ENCODE data around the gene UGT1A8. TPM values are rescaled to one million over a fixed set of nuclear protein-coding genes. Genes with fewer than 3 reads are reported as not detected.
"Not testable (repeated sequence)": the region's sequence is repeated elsewhere in the genome, so short reads cannot be mapped to it uniquely, and the experiment has no call there.

Gene UGT1A8
- polyA plus RNA-seq, 4 donors, result 0.07 to 13.6 (median 4.9) TPM

GRCh38 chr2:233646033-233646432 is 28.6 kb downstream of the UGT1A8 start:
- peaks cover 5 to 16% of the 10 kb centered on the region in 2 donors for H3K9me3 ChIP-seq (ENCODE audit: control insufficient read depth in 2 of 2, insufficient read depth in 1 of 2, low read depth in 1 of 2, low read length in 1 of 2)
- not testable (repeated sequence) for DNase-seq; FAIRE-seq; H3K27me3 ChIP-seq (ENCODE audit: control insufficient read depth in 3 of 3, insufficient read depth in 3 of 3, low read length in 3 of 3); H3K4me1 ChIP-seq (ENCODE audit: control insufficient read depth in 3 of 3, insufficient read depth in 2 of 3, low read depth in 1 of 3, low read length in 2 of 3); H3K4me3 ChIP-seq (ENCODE audit: low read depth in 1 of 3, low read length in 3 of 3); H3K36me3 ChIP-seq (ENCODE audit: control insufficient read depth in 3 of 3, insufficient read depth in 2 of 3, low read depth in 1 of 3, low read length in 3 of 3); H3K27ac ChIP-seq (ENCODE audit: low read depth in 1 of 3, low read length in 2 of 3)
- 90 to 97% (median 91%) methylated on average over 3 of the region's 3 CpGs for WGBS, 3 donors

DNA sequence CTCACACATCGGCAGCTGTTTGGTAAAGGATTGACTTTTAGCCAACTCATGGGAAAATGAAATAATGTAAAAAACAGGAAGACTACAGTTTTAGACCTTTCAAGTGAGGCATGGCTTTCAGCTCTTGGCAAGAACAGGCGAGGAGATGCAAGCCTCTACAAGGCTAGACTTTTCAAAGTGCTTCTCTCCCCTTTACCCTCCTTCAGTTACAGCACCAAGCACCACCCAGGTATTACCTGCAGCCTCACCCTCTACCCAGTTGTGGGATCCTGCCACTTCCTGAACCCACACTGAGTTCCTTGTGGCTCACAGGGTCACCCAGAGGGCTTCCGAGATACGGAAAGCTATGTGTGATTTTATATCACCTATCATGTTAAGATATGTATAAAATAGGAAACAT is 33.5 kb downstream of the UGT1A8 start:
- no peak for DNase-seq
- no peak overlapping the region for H3K27ac ChIP-seq (ENCODE audit: low read depth in 1 of 3, low read length in 2 of 3)
- WGBS, 3 donors, result 70 to 83% (median 72%) methylated on average over 4 of the region's 4 CpGs

GRCh38 chr2:233651430-233651829 is 34.0 kb downstream of the UGT1A8 start:
- H3K4me3 ChIP-seq (ENCODE audit: low read depth in 1 of 3, low read length in 3 of 3), result no peak overlapping the region
- no peaks in the 10 kb centered on the region for H3K36me3 ChIP-seq (ENCODE audit: control insufficient read depth in 3 of 3, insufficient read depth in 2 of 3, low read depth in 1 of 3, low read length in 3 of 3)
- peaks cover 0 to 3% of the 10 kb centered on the region in 2 donors for H3K9me3 ChIP-seq (ENCODE audit: control insufficient read depth in 2 of 2, insufficient read depth in 1 of 2, low read depth in 1 of 2, low read length in 1 of 2)
- FAIRE-seq, result no peak
- 95 to 100% (median 98%) methylated on average over 2 of the region's 2 CpGs for WGBS, 3 donors
- H3K4me1 ChIP-seq (ENCODE audit: control insufficient read depth in 3 of 3, insufficient read depth in 2 of 3, low read depth in 1 of 3, low read length in 2 of 3), result no peaks in the 10 kb centered on the region
- no peaks in the 10 kb centered on the region for H3K27me3 ChIP-seq (ENCODE audit: control insufficient read depth in 3 of 3, insufficient read depth in 3 of 3, low read length in 3 of 3)
- DNase-seq, result no peak
- H3K27ac ChIP-seq (ENCODE audit: low read depth in 1 of 3, low read length in 2 of 3), result no peak overlapping the region

More for the DNA sequence above, 33.5 kb downstream of the UGT1A8 start:
- Histone ChIP-seq H3K36me3 (ENCODE audit: control insufficient read depth in 3 of 3, insufficient read depth in 2 of 3, low read depth in 1 of 3, low read length in 3 of 3) (no peaks in the 10 kb centered on the region), H3K9me3 (ENCODE audit: control insufficient read depth in 2 of 2, insufficient read depth in 1 of 2, low read depth in 1 of 2, low read length in 1 of 2) (peaks cover 1 to 5% of the 10 kb centered on the region in 2 donors), H3K27me3 (ENCODE audit: control insufficient read depth in 3 of 3, insufficient read depth in 3 of 3, low read length in 3 of 3) (no peaks in the 10 kb centered on the region), H3K4me3 (ENCODE audit: low read depth in 1 of 3, low read length in 3 of 3) (no peak overlapping the region), H3K4me1 (ENCODE audit: control insufficient read depth in 3 of 3, insufficient read depth in 2 of 3, low read depth in 1 of 3, low read length in 2 of 3) (no peaks in the 10 kb centered on the region)
- no peak for FAIRE-seq

DNA sequence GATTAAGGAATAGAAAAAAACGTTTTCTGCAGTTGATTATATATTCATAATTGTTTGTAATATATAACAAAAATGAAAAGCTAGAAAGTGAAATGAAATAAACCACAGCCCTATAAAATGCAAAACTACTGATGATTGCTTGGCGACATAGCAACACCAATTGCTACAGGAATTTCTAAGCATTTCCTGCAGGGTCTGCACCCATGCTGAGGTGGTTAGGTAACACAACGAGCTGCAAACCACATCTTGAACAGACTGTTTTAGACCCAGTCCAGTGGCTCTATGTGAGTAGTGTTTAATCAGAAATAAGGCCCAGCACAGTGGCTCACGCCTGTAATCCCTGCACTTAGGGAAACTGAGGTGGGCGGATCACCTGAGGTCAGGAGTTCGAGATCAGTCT is 37.1 kb downstream of the UGT1A8 start:
- Histone ChIP-seq H3K27ac (ENCODE audit: low read depth in 1 of 3, low read length in 2 of 3) (no peak overlapping the region), H3K9me3 (ENCODE audit: control insufficient read depth in 2 of 2, insufficient read depth in 1 of 2, low read depth in 1 of 2, low read length in 1 of 2) (no peaks in the 10 kb centered on the region), H3K4me3 (ENCODE audit: low read depth in 1 of 3, low read length in 3 of 3) (no peak overlapping the region), H3K4me1 (ENCODE audit: control insufficient read depth in 3 of 3, insufficient read depth in 2 of 3, low read depth in 1 of 3, low read length in 2 of 3) (no peaks in the 10 kb centered on the region), H3K27me3 (ENCODE audit: control insufficient read depth in 3 of 3, insufficient read depth in 3 of 3, low read length in 3 of 3) (no peaks in the 10 kb centered on the region), H3K36me3 (ENCODE audit: control insufficient read depth in 3 of 3, insufficient read depth in 2 of 3, low read depth in 1 of 3, low read length in 3 of 3) (no peaks in the 10 kb centered on the region)
- no peak for DNase-seq
- no peak for FAIRE-seq
- 55 to 69% (median 67%) methylated on average over 6 of the region's 6 CpGs for WGBS, 3 donors

- no peak overlapping the region for H3K4me3 ChIP-seq (ENCODE audit: low read depth in 1 of 3, low read length in 3 of 3)
- 20 to 44% (median 23%) methylated on average over 1 of the region's 1 CpG for WGBS, 3 donors
- peak in 1 of 2 donors; percentile 68 for DNase-seq
- no peaks in the 10 kb centered on the region for H3K36me3 ChIP-seq (ENCODE audit: control insufficient read depth in 3 of 3, insufficient read depth in 2 of 3, low read depth in 1 of 3, low read length in 3 of 3)
- H3K27ac ChIP-seq (ENCODE audit: low read depth in 1 of 3, low read length in 2 of 3), result no peak overlapping the region
- no peak for FAIRE-seq
- no peaks in the 10 kb centered on the region for H3K4me1 ChIP-seq (ENCODE audit: control insufficient read depth in 3 of 3, insufficient read depth in 2 of 3, low read depth in 1 of 3, low read length in 2 of 3)
- H3K9me3 ChIP-seq (ENCODE audit: control insufficient read depth in 2 of 2, insufficient read depth in 1 of 2, low read depth in 1 of 2, low read length in 1 of 2), result no peaks in the 10 kb centered on the region
- H3K27me3 ChIP-seq (ENCODE audit: control insufficient read depth in 3 of 3, insufficient read depth in 3 of 3, low read length in 3 of 3), result no peaks in the 10 kb centered on the region
These were observed 37.6 kb downstream of the UGT1A8 start for GRCh38 chr2:233655043-233655442.

DNA sequence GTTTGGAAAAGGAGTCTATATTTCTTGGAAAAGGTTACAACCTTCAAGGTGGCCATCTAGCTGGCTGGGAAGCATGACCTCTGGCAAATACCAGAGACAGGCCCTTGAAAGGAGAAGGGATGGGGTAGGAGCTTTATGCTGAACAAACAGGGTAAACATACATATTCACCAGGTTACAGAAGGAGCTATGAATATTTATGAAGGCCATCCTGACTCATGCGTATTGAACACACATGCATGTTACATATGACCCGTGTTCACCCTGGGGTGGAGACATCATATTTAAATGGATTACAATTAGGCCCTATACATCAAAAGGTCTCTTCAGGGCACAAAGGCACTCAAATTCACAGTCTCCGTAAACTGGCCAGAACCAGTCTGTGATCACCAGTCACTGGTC is 38.5 kb downstream of the UGT1A8 start:
- not testable (repeated sequence) for H3K36me3 ChIP-seq (ENCODE audit: control insufficient read depth in 3 of 3, insufficient read depth in 2 of 3, low read depth in 1 of 3, low read length in 3 of 3); DNase-seq; H3K4me3 ChIP-seq (ENCODE audit: low read depth in 1 of 3, low read length in 3 of 3); H3K4me1 ChIP-seq (ENCODE audit: control insufficient read depth in 3 of 3, insufficient read depth in 2 of 3, low read depth in 1 of 3, low read length in 2 of 3); H3K27me3 ChIP-seq (ENCODE audit: control insufficient read depth in 3 of 3, insufficient read depth in 3 of 3, low read length in 3 of 3); FAIRE-seq; H3K9me3 ChIP-seq (ENCODE audit: control insufficient read depth in 2 of 2, insufficient read depth in 1 of 2, low read depth in 1 of 2, low read length in 1 of 2); H3K27ac ChIP-seq (ENCODE audit: low read depth in 1 of 3, low read length in 2 of 3)
- 93 to 96% (median 95%) methylated on average over 3 of the region's 3 CpGs for WGBS, 3 donors

- 73 to 88% (median 81%) methylated on average over 10 of the region's 10 CpGs for WGBS, 3 donors
- Histone ChIP-seq H3K27me3 (ENCODE audit: control insufficient read depth in 3 of 3, insufficient read depth in 3 of 3, low read length in 3 of 3) (no peaks in the 10 kb centered on the region), H3K4me1 (ENCODE audit: control insufficient read depth in 3 of 3, insufficient read depth in 2 of 3, low read depth in 1 of 3, low read length in 2 of 3) (no peaks in the 10 kb centered on the region), H3K36me3 (ENCODE audit: control insufficient read depth in 3 of 3, insufficient read depth in 2 of 3, low read depth in 1 of 3, low read length in 3 of 3) (no peaks in the 10 kb centered on the region), H3K9me3 (ENCODE audit: control insufficient read depth in 2 of 2, insufficient read depth in 1 of 2, low read depth in 1 of 2, low read length in 1 of 2) (no peaks in the 10 kb centered on the region), H3K4me3 (ENCODE audit: low read depth in 1 of 3, low read length in 3 of 3) (no peak overlapping the region), H3K27ac (ENCODE audit: low read depth in 1 of 3, low read length in 2 of 3) (no peak overlapping the region)
- no peak for FAIRE-seq
- no peak for DNase-seq
These were observed 39.0 kb downstream of the UGT1A8 start for GRCh38 chr2:233656443-233656842.

- Histone ChIP-seq H3K9me3 (ENCODE audit: control insufficient read depth in 2 of 2, insufficient read depth in 1 of 2, low read depth in 1 of 2, low read length in 1 of 2) (peaks cover 0 to 5% of the 10 kb centered on the region in 2 donors), H3K36me3 (ENCODE audit: control insufficient read depth in 3 of 3, insufficient read depth in 2 of 3, low read depth in 1 of 3, low read length in 3 of 3) (no peaks in the 10 kb centered on the region), H3K4me1 (ENCODE audit: control insufficient read depth in 3 of 3, insufficient read depth in 2 of 3, low read depth in 1 of 3, low read length in 2 of 3) (no peaks in the 10 kb centered on the region), H3K27me3 (ENCODE audit: control insufficient read depth in 3 of 3, insufficient read depth in 3 of 3, low read length in 3 of 3) (no peaks in the 10 kb centered on the region), H3K4me3 (ENCODE audit: low read depth in 1 of 3, low read length in 3 of 3) (no peak overlapping the region), H3K27ac (ENCODE audit: low read depth in 1 of 3, low read length in 2 of 3) (no peak overlapping the region)
- no peak for FAIRE-seq
- DNase-seq, result no peak
These were observed 41.2 kb downstream of the UGT1A8 start for GRCh38 chr2:233658610-233659009.

- peak in 1 of 2 donors; percentile 56 for DNase-seq
- Histone ChIP-seq H3K4me3 (ENCODE audit: low read depth in 1 of 3, low read length in 3 of 3) (no peak overlapping the region), H3K4me1 (ENCODE audit: control insufficient read depth in 3 of 3, insufficient read depth in 2 of 3, low read depth in 1 of 3, low read length in 2 of 3) (no peaks in the 10 kb centered on the region), H3K36me3 (ENCODE audit: control insufficient read depth in 3 of 3, insufficient read depth in 2 of 3, low read depth in 1 of 3, low read length in 3 of 3) (no peaks in the 10 kb centered on the region), H3K9me3 (ENCODE audit: control insufficient read depth in 2 of 2, insufficient read depth in 1 of 2, low read depth in 1 of 2, low read length in 1 of 2) (peaks cover 0 to 5% of the 10 kb centered on the region in 2 donors), H3K27me3 (ENCODE audit: control insufficient read depth in 3 of 3, insufficient read depth in 3 of 3, low read length in 3 of 3) (no peaks in the 10 kb centered on the region), H3K27ac (ENCODE audit: low read depth in 1 of 3, low read length in 2 of 3) (no peak overlapping the region)
- no peak for FAIRE-seq
- 43 to 58% (median 48%) methylated on average over 1 of the region's 1 CpG for WGBS, 3 donors
These were observed 46.5 kb downstream of the UGT1A8 start for GRCh38 chr2:233663911-233664310.
